A549 (cell line): ENCODE data around the gene KRT32. TPM values are rescaled to one million over a fixed set of nuclear protein-coding genes. Genes with fewer than 3 reads are reported as not detected.

Experiments
- ATAC-seq, 2 experiments: fragments of 200-7000 bp in 1 of 2; fragments of >200 bp in 1 of 2; cut with Nextera tagmentation in 1 of 2; cut with Tn5 transposase in 1 of 2; 3 replicates each; pipeline versions ENCODE4 v1.8.0 to v1.9.1; 2018 to 2020; ENCODE audit warnings: mild to moderate bottlenecking in 1 of 2, moderate library complexity in 1 of 2
- CTCF ChIA-PET: fragments of 300-600 bp; sonication (Branson Sonifier 250); formaldehyde crosslinking; extraction: SDS; loops from one replicate; lab custom pipeline; 2021; ENCODE audit warnings: antibody characterized with exemption, inconsistent platforms; lab: Yijun Ruan, JAX
- POLR2A ChIA-PET: fragments of 350-600 bp; formaldehyde crosslinking; extraction: SDS; loops from one replicate; lab custom pipeline; 2021; ENCODE audit warnings: antibody characterized with exemption, inconsistent platforms; lab: Yijun Ruan, JAX
- DNase-seq, 2 experiments: peaks; one replicate each; pipeline versions ENCODE4 v3.0.0 to v3.0.0-alpha.2; 2011 to 2016; ENCODE audit warnings: low read depth in 1 of 2, low spot score in 1 of 2
- FAIRE-seq: peaks from 2 replicates; lab custom pipeline; 2011; peaks lifted over from hg19 to GRCh38; lab: Jason Lieb, UNC
- H3K27ac ChIP-seq, 2 experiments: fragments of >200 bp; sonication (Bioruptor Twin); formaldehyde crosslinking; 3 replicates each; pipeline ENCODE4 v1.5.1; 2016 to 2017
- H3K4me1 ChIP-seq: fragments of >200 bp; sonication (Bioruptor Twin); formaldehyde crosslinking; 3 replicates; pipeline ENCODE4 v1.6.1; 2016
- H3K4me2 ChIP-seq: fragments of >200 bp; sonication (Bioruptor Twin); formaldehyde crosslinking; 3 replicates; pipeline ENCODE4 v1.6.1; 2016
- H3K4me3 ChIP-seq: fragments of >200 bp; sonication (Bioruptor Twin); formaldehyde crosslinking; 3 replicates; pipeline ENCODE4 v1.5.1; 2016
- H3K9me3 ChIP-seq: fragments of >200 bp; sonication (Bioruptor Twin); formaldehyde crosslinking; 3 replicates; pipeline ENCODE4 v1.6.1; 2016
- BCL3 ChIP-seq: fragments of >200 bp; sonication (Bioruptor Twin); formaldehyde crosslinking; IDR thresholded peaks from 3 replicates; pipeline ENCODE4 v1.6.1; 2016
- BHLHE40 ChIP-seq: IDR thresholded peaks from 2 replicates; pipeline ENCODE4 v1.6.1; 2012; ENCODE audit warnings: low read depth, low read length, inconsistent platforms
- CBX2 ChIP-seq: fragments of 200-600 bp; sonication (generic); IDR thresholded peaks from 2 replicates; pipeline ENCODE4 v1.6.1; 2016; ENCODE audit warnings: low read depth, mild to moderate bottlenecking, borderline replicate concordance
- CEBPB ChIP-seq, 2 experiments: fragments of >200 bp in 1 of 2; sonication (Bioruptor Twin) in 1 of 2; formaldehyde crosslinking in 1 of 2; IDR thresholded peaks; 2 replicates each; pipeline ENCODE4 v1.6.1; 2012 to 2016
- CHD2 ChIP-seq: fragments of 150-350 bp; IDR thresholded peaks from 2 replicates; pipeline ENCODE4 v1.6.1; 2014; ENCODE audit warnings: low read length; ENCODE audit not compliant: partially characterized antibody
- E2F6 ChIP-seq: IDR thresholded peaks from 2 replicates; pipeline ENCODE4 v1.6.1; 2012; ENCODE audit warnings: low read depth, borderline replicate concordance
- EHF ChIP-seq: fragments of 250-450 bp; sonication (Bioruptor Pico); IDR thresholded peaks from 2 replicates; pipeline ENCODE4 v1.5.0; 2020; ENCODE audit warnings: mild to moderate bottlenecking
- ESRRA ChIP-seq: fragments of 150-350 bp; IDR thresholded peaks from 2 replicates; pipeline ENCODE4 v1.6.1; 2014; ENCODE audit warnings: mild to moderate bottlenecking, low read length, borderline replicate concordance
- FOSB ChIP-seq: fragments of 250-450 bp; sonication (Bioruptor Pico); IDR thresholded peaks from 2 replicates; pipeline ENCODE4 v1.5.0; 2020; ENCODE audit warnings: mild to moderate bottlenecking, moderate library complexity
- FOSL2 ChIP-seq, 2 experiments: fragments of 450-650 bp in 1 of 2; fragments of >200 bp in 1 of 2; sonication (Bioruptor Twin) in 1 of 2; formaldehyde crosslinking; IDR thresholded peaks; 2 replicates each; pipeline versions ENCODE4 v1.5.0 to v1.6.1; 2016 to 2020; ENCODE audit warnings: mild to moderate bottlenecking in 1 of 2, moderate library complexity in 1 of 2
- FOXS1 ChIP-seq: fragments of 250-450 bp; sonication (Bioruptor Pico); IDR thresholded peaks from 2 replicates; pipeline ENCODE4 v1.5.0; 2020; ENCODE audit warnings: mild to moderate bottlenecking, moderate library complexity
- GATA3 ChIP-seq: IDR thresholded peaks from 2 replicates; pipeline ENCODE4 v1.6.1; 2012; ENCODE audit warnings: borderline replicate concordance
- HDAC2 ChIP-seq: fragments of 200-600 bp; sonication (generic); IDR thresholded peaks from 2 replicates; pipeline ENCODE4 v1.6.1; 2016
- HES2 ChIP-seq: fragments of >200 bp; sonication (Bioruptor Twin); formaldehyde crosslinking; IDR thresholded peaks from 2 replicates; pipeline ENCODE4 v1.6.1; 2016
- HEYL ChIP-seq: fragments of 250-450 bp; sonication (Bioruptor Pico); IDR thresholded peaks from 2 replicates; pipeline ENCODE4 v1.8.0; 2021; ENCODE audit warnings: mild to moderate bottlenecking, moderate library complexity
- HOXB5 ChIP-seq: fragments of 250-450 bp; sonication (Bioruptor Pico); IDR thresholded peaks from 2 replicates; pipeline ENCODE4 v1.5.0; 2020; ENCODE audit warnings: mild to moderate bottlenecking, moderate library complexity
- JUN ChIP-seq, 2 experiments: fragments of >200 bp; sonication (Bioruptor Twin); formaldehyde crosslinking; IDR thresholded peaks; 2 replicates in 1 of 2; 3 replicates in 1 of 2; pipeline ENCODE4 v1.6.1; 2016 to 2017
- JUNB ChIP-seq: fragments of >200 bp; sonication (Bioruptor Twin); formaldehyde crosslinking; IDR thresholded peaks from 2 replicates; pipeline ENCODE4 v1.6.1; 2016
- KDM5A ChIP-seq: fragments of 200-600 bp; sonication (generic); IDR thresholded peaks from 2 replicates; pipeline ENCODE4 v1.6.1; 2016; ENCODE audit warnings: antibody characterized with exemption, mild to moderate bottlenecking
- MAZ ChIP-seq: fragments of 150-350 bp; IDR thresholded peaks from 2 replicates; pipeline ENCODE4 v1.6.1; 2014; ENCODE audit warnings: antibody characterized with exemption, low read depth, low read length, borderline replicate concordance
- NPAS2 ChIP-seq: fragments of 250-450 bp; sonication (Bioruptor Pico); IDR thresholded peaks from 2 replicates; pipeline ENCODE4 v1.8.0; 2022; ENCODE audit warnings: mild to moderate bottlenecking, moderate library complexity, borderline replicate concordance
- NR3C1 ChIP-seq: fragments of >200 bp; sonication (Bioruptor Twin); formaldehyde crosslinking; IDR thresholded peaks from 3 replicates; pipeline ENCODE4 v1.6.1; 2017
- POLR2AphosphoS2 ChIP-seq: conservative IDR thresholded peaks from 2 replicates; pipeline ENCODE4 v1.6.1; 2012; ENCODE audit warnings: low read length, improper control_type of control experiment, inconsistent platforms
- RAD21 ChIP-seq, 2 experiments: fragments of >200 bp in 1 of 2; sonication (Bioruptor Twin) in 1 of 2; formaldehyde crosslinking in 1 of 2; IDR thresholded peaks in 1 of 2; conservative IDR thresholded peaks in 1 of 2; 2 replicates in 1 of 2; 3 replicates in 1 of 2; pipeline ENCODE4 v1.6.1; 2012 to 2018; ENCODE audit warnings: inconsistent platforms in 1 of 2
- SREBF2 ChIP-seq: fragments of 450-650 bp; IDR thresholded peaks from 2 replicates; pipeline ENCODE4 v1.6.1; 2014; ENCODE audit warnings: mild to moderate bottlenecking, moderate library complexity
- TFCP2L1 ChIP-seq: fragments of 250-450 bp; sonication (Bioruptor Pico); IDR thresholded peaks from 2 replicates; pipeline ENCODE4 v1.5.0; 2021; ENCODE audit warnings: mild to moderate bottlenecking
- USF2 ChIP-seq: fragments of 450-650 bp; IDR thresholded peaks from 2 replicates; pipeline ENCODE4 v1.6.1; 2014; ENCODE audit warnings: antibody characterized with exemption
- WGBS: methylation state at CpG from one replicate; pipeline ENCODE4 v1.1.6; 2017; ENCODE audit errors: missing lambda C conversion rate; 5-methylcytosine and 5-hydroxymethylcytosine counted together
- polyA plus RNA-seq, 4 experiments: library from polyadenylated mRNA; depleted of rRNA in 3 of 4; stranded (reverse); fragments of >200 nt; fragmentation: RNase III in 1 of 4; extraction: RNeasy Plus Mini Kit Qiagen cat#74134 plus additional on column Dnase treatment in 1 of 4; gene quantifications; 2 replicates in 3 of 4; 3 replicates in 1 of 4; pipeline ENCODE4 v1.2.3, GENCODE V29; 2011 to 2017

The KRT32 gene
- polyA plus RNA-seq, 2 of the 4 experiments (the other 2 are of a cell fraction) = not detected

- no peak overlapping the region for H3K27ac ChIP-seq
- ChIA-PET POLR2A (no interaction called here), CTCF (interaction anchor here (1.5 to 2.1 kb wide), 2 partner anchors 9 to 166 kb away, joined by 4 to 11 read pairs; no protein-coding TSS in a partner anchor)
- no peaks in the 10 kb centered on the region for H3K9me3 ChIP-seq
- H3K4me2 ChIP-seq = no peak overlapping the region
- TF ChIP-seq HEYL (CRISPR knock-in tag) (no peak), E2F6 (no peak), MAZ (no peak), JUNB (no peak)
- ATAC-seq = no peak
- no peak overlapping the region for H3K4me3 ChIP-seq
- 91% methylated on average over 2 of the region's 2 CpGs for WGBS
- DNase-seq = no peak
- no peak for FAIRE-seq
- no peaks in the 10 kb centered on the region for H3K4me1 ChIP-seq
Observed at GRCh38 chr17:41413982-41414381, 53.2 kb downstream of the KRT32 start.

GRCh38 chr17:41413353-41413957 is 53.7 kb downstream of the KRT32 start:
- H3K4me1 ChIP-seq = no peaks in the 10 kb centered on the region
- no peak overlapping the region for H3K4me3 ChIP-seq
- POLR2A ChIA-PET = no interaction called here
- TF ChIP-seq MAZ (no peak), CBX2 (no peak), FOXS1 (CRISPR knock-in tag) (no peak), GATA3 (no peak), CEBPB (IDR thresholded peaks at IDR 0.05) (no peak), HES2 (no peak), E2F6 (no peak), TFCP2L1 (CRISPR knock-in tag) (no peak), HOXB5 (no peak), KDM5A (no peak), BHLHE40 (no peak), EHF (CRISPR knock-in tag) (no peak), FOSL2 (IDR thresholded peaks at IDR 0.05) (no peak), FOSL2 (CRISPR knock-in tag; IDR thresholded peaks at IDR 0.05) (no peak)
- TF ChIP-seq, all 56 proteins: peak for 0
- no peak for ATAC-seq
- CTCF ChIA-PET = interaction anchor here (1.5 to 2.1 kb wide), 3 partner anchors 9 to 166 kb away, joined by 3 to 11 read pairs (median 4); partner anchors contain the start of gene KRT33A
- Histone ChIP-seq H3K27ac (no peak overlapping the region), H3K9me3 (no peaks in the 10 kb centered on the region), H3K4me2 (no peak overlapping the region)
- peak; percentile 68 for FAIRE-seq
- DNase-seq = no peak
- 57% methylated on average over 5 of the region's 5 CpGs for WGBS

- H3K4me1 ChIP-seq = no peaks in the 10 kb centered on the region
- CTCF ChIA-PET = interaction anchor here (1.3 to 2.6 kb wide), 2 partner anchors 89 to 138 kb away, joined by 6 to 11 read pairs; no protein-coding TSS in a partner anchor
- no peak for ATAC-seq
- no peak overlapping the region for H3K4me3 ChIP-seq
- no peak for DNase-seq
- 82% methylated on average over 20 of the region's 20 CpGs for WGBS
- H3K27ac ChIP-seq = no peak overlapping the region
- no peak overlapping the region for H3K4me2 ChIP-seq
- no peaks in the 10 kb centered on the region for H3K9me3 ChIP-seq
- POLR2A ChIA-PET = no interaction called here
- no peak for FAIRE-seq
- no peak for TF ChIP-seq SREBF2
- no peak for TF ChIP-seq NPAS2 (CRISPR knock-in tag)
- TF ChIP-seq HES2 = no peak
- TF ChIP-seq ESRRA = no peak
- no peak for TF ChIP-seq HOXB5
- TF ChIP-seq JUNB = no peak
- no peak for TF ChIP-seq USF2
- TF ChIP-seq FOSL2 (IDR thresholded peaks at IDR 0.05) = no peak
- no peak for TF ChIP-seq FOSL2 (CRISPR knock-in tag; IDR thresholded peaks at IDR 0.05)
- TF ChIP-seq RAD21 (conservative IDR thresholded peaks at IDR 0.05 in 1 of 2, IDR thresholded peaks at IDR 0.05 in 1 of 2) = no peak
- no peak for TF ChIP-seq POLR2AphosphoS2
- no peak for TF ChIP-seq CHD2
- no peak for TF ChIP-seq NR3C1
- no peak for TF ChIP-seq BHLHE40
- TF ChIP-seq KDM5A = no peak
- no peak for TF ChIP-seq CEBPB (IDR thresholded peaks at IDR 0.05)
- TF ChIP-seq BCL3 = no peak
- TF ChIP-seq MAZ = no peak
- TF ChIP-seq FOSB (CRISPR knock-in tag) = no peak
- no peak for TF ChIP-seq HDAC2
- no peak for TF ChIP-seq JUN (IDR thresholded peaks at IDR 0.05)
Observed at GRCh38 chr17:41411072-41411840, 55.9 kb downstream of the KRT32 start.
